ENCODE results near the gene EIPR1. TPM values are rescaled to one million over a fixed set of nuclear protein-coding genes. Genes with fewer than 3 reads are reported as not detected.

Gene EIPR1
- total RNA-seq, 4 donors from 2014 or later = 13.8 to 19.0 (median 15.3) TPM

DNA sequence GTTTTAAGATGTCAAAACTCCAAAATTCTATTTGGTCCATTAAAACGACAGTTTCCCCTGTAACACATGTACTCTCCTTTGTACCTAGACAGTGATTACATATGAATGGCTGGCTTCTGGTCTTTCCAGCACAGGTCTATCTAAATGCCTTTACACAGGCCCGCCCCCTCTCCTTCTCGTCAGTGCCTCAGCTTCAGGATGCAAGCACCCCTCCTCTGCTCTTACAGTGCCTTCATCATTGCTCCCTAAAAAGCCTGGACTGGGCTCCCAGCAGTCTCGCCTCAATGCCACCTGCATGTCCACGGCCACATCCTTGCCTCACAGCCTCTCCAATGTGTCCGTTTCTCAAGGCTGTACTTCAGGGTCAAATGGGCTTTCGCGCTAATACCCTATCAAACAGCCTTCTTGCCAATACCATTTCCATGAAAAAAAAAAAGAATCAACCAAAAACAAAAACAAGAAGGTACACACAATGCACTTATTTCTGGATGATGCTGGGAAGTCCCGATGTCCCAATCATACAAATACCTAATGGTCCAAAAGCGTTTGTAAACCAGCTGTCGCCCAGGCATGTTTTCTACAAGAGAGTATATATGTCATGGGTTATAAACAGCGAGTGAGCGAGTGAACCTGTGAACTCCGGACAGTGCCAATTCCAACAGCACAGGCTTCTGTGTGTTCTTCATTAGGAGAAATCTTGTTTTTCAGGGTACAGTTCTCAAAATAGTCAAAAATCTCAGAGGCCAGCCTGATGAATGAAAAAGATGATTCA, 77.2 kb downstream of the EIPR1 start:
- DNase-seq (ENCODE audit: extremely low spot score) = no peak
- 92% methylated on average over 14 of the region's 14 CpGs for WGBS
- Histone ChIP-seq H3K27me3 (no peaks in the 10 kb centered on the region), H3K4me1 (peaks cover 5 to 7% (median 6%) of the 10 kb centered on the region in 4 donors), H3K27ac (replicated peaks in 1 of 4) (no peak overlapping the region), H3K36me3 (no peaks in the 10 kb centered on the region), H3K9me3 (no peaks in the 10 kb centered on the region), H3K4me3 (no peak overlapping the region)
- intact Hi-C loops (cut with DNase I) = loop anchor here (10.0 kb wide), 1 partner anchor 1446 kb away; no protein-coding TSS in a partner anchor
- TF ChIP-seq POLR2A (IDR thresholded peaks at IDR 0.05; ENCODE audit: low read depth) (no peak), EP300 (IDR thresholded peaks at IDR 0.05) (no peak), POLR2AphosphoS5 (IDR thresholded peaks at IDR 0.05) (no peak)
- TF ChIP-seq, protein P1, sequence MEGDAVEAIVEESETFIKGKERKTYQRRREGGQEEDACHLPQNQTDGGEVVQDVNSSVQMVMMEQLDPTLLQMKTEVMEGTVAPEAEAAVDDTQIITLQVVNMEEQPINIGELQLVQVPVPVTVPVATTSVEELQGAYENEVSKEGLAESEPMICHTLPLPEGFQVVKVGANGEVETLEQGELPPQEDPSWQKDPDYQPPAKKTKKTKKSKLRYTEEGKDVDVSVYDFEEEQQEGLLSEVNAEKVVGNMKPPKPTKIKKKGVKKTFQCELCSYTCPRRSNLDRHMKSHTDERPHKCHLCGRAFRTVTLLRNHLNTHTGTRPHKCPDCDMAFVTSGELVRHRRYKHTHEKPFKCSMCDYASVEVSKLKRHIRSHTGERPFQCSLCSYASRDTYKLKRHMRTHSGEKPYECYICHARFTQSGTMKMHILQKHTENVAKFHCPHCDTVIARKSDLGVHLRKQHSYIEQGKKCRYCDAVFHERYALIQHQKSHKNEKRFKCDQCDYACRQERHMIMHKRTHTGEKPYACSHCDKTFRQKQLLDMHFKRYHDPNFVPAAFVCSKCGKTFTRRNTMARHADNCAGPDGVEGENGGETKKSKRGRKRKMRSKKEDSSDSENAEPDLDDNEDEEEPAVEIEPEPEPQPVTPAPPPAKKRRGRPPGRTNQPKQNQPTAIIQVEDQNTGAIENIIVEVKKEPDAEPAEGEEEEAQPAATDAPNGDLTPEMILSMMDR (IDR thresholded peaks at IDR 0.05) = no peak

DNA sequence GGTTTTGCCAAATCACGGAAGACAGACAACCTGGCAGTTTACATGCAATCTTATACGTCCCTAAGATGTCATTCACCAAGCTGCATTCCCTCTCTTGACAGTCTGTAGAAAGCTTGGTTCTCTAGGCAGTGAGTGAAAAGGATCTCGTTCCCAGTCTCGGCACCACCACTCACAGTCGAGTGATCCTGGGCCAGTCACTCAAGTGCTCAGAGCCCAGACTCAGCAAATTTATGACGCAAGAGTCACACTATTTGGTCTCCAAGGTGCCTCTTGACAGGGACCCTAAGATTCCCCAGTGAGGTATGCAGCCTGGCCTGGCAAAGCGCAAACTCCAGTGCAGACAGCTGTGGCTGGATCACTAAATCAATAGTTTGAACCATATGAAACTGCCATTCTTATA, 77.9 kb downstream of the EIPR1 start:
- peaks cover 5 to 7% (median 6%) of the 10 kb centered on the region in 4 donors for H3K4me1 ChIP-seq
- H3K36me3 ChIP-seq = no peaks in the 10 kb centered on the region
- no peaks in the 10 kb centered on the region for H3K9me3 ChIP-seq
- no peak overlapping the region for H3K4me3 ChIP-seq
- TF ChIP-seq POLR2A (IDR thresholded peaks at IDR 0.05; ENCODE audit: low read depth) (no peak), EP300 (IDR thresholded peaks at IDR 0.05) (no peak), POLR2AphosphoS5 (IDR thresholded peaks at IDR 0.05) (no peak)
- TF ChIP-seq, protein P1 (IDR thresholded peaks at IDR 0.05) = no peak
- WGBS = 93% methylated on average over 7 of the region's 7 CpGs
- H3K27ac ChIP-seq (replicated peaks in 1 of 4) = no peak overlapping the region
- DNase-seq (ENCODE audit: extremely low spot score) = no peak
- no peaks in the 10 kb centered on the region for H3K27me3 ChIP-seq
- intact Hi-C loops (cut with DNase I) = loop anchor here (10.0 kb wide), 1 partner anchor 1445 kb away; no protein-coding TSS in a partner anchor

DNA sequence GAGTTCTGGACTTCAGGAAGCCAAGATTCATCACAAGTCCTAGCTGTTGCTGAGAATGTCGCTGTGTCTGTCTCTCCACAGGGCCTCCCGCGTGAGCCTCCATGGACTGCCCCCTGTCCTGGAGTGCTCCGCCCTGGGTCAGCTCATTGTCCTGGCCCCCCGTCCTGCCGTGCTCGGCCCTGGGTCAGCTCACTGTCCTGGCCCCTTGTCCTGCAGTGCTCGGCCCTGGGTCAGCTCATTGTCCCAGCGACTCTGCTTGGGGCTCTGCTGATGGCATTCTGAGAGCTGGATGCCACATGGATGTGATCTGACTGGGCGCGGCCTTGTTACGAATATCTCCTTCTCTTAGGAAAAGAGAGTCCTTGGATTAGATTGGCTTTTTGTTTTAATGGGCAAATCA, 78.5 kb downstream of the EIPR1 start:
- intact Hi-C loops (cut with DNase I) = no loop called here
- H3K4me3 ChIP-seq = no peak overlapping the region
- no peaks in the 10 kb centered on the region for H3K9me3 ChIP-seq
- no peak for TF ChIP-seq POLR2A (IDR thresholded peaks at IDR 0.05; ENCODE audit: low read depth)
- TF ChIP-seq, protein P1 (IDR thresholded peaks at IDR 0.05) = no peak
- no peak for TF ChIP-seq EP300 (IDR thresholded peaks at IDR 0.05)
- H3K27me3 ChIP-seq = no peaks in the 10 kb centered on the region
- peaks cover 5 to 7% (median 6%) of the 10 kb centered on the region in 4 donors for H3K4me1 ChIP-seq
- no peak for DNase-seq (ENCODE audit: extremely low spot score)
- H3K36me3 ChIP-seq = no peaks in the 10 kb centered on the region
- no peak overlapping the region for H3K27ac ChIP-seq (replicated peaks in 1 of 4)
- 96% methylated on average over 4 of the region's 12 CpGs for WGBS

DNA sequence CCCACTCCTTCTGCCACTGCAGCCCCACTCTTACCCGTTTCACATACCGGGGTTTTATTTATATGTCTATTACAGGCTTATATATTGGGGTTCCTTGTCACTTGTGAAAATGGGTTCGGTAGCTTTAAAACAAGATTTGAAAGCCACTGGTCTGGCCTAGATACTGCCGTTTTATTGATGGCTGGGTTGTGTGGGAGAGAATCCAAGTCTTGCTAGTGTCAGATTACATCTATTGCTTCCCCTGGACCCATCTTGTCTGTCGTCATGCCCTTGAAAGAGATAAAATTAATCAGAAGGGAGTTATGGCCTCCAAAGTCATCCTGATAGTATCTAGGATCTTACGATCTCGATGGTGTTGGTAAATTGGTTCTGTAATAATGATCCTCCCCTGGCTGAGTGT, 79.4 kb downstream of the EIPR1 start:
- Histone ChIP-seq H3K9me3 (no peaks in the 10 kb centered on the region), H3K27me3 (no peaks in the 10 kb centered on the region), H3K4me1 (peaks cover 2 to 3% (median 2%) of the 10 kb centered on the region in 4 donors), H3K27ac (replicated peaks in 1 of 4) (no peak overlapping the region), H3K4me3 (no peak overlapping the region), H3K36me3 (no peaks in the 10 kb centered on the region)
- TF ChIP-seq EP300 (IDR thresholded peaks at IDR 0.05) = no peak
- DNase-seq (ENCODE audit: extremely low spot score) = no peak
- intact Hi-C loops (cut with DNase I) = no loop called here
- WGBS = 93% methylated on average over 7 of the region's 7 CpGs

DNA sequence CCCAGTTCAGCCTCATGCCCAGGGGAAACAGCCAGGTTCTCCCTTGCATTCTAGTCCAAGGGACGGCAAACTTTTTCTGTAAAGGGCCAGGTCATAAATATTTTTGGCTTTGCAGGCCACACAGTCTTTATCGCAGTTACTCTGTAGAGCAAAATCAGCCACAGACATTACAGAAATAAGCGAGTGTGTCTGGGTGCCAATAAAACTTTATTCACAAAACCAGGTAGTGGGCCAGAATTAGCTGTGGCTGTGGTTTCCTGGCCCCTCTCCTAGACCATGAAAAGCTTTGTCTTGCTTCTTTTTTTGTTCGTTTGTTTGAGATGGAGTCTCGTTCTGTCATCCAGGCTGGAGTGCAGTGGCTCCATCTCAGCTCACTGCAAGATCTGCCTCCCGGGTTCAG, 80.1 kb downstream of the EIPR1 start:
- TF ChIP-seq POLR2A (IDR thresholded peaks at IDR 0.05; ENCODE audit: low read depth) (no peak), POLR2AphosphoS5 (IDR thresholded peaks at IDR 0.05) (no peak), EP300 (IDR thresholded peaks at IDR 0.05) (no peak)
- TF ChIP-seq, protein P1 (IDR thresholded peaks at IDR 0.05) = no peak
- Histone ChIP-seq H3K27me3 (no peaks in the 10 kb centered on the region), H3K4me1 (no peaks in the 10 kb centered on the region), H3K36me3 (no peaks in the 10 kb centered on the region), H3K4me3 (no peak overlapping the region), H3K27ac (replicated peaks in 1 of 4) (no peak overlapping the region), H3K9me3 (no peaks in the 10 kb centered on the region)
- intact Hi-C loops (cut with DNase I) = no loop called here
- WGBS = 100% methylated on average over 6 of the region's 6 CpGs
- DNase-seq (ENCODE audit: extremely low spot score) = no peak

All from esophagus muscularis mucosa (tissue), 4 donors.